NCI-H510A treated with DMSO at 0.1 percent for 48 hours (cell line): ENCODE data around the gene FCGR3B.
"Not testable (repeated sequence)": the region's sequence is repeated elsewhere in the genome, so short reads cannot be mapped to it uniquely, and the experiment has no call there.

ENCODE experiments used
- DNase-seq: peaks from one replicate; lab custom pipeline; 2025; lab: John Stamatoyannopoulos, UW

The FCGR3B gene

GRCh38 chr1:161631076-161631475, at the start of gene FCGR3B:
Gene FCGR3B (minus strand): TSS chr1:161631176. CDS start chr1:161631094, 82 bp downstream.
- no peak for DNase-seq

GRCh38 chr1:161678500-161678899, 47.5 kb upstream of the FCGR3B start:
- DNase-seq = no peak

GRCh38 chr1:161676958-161677689, 46.1 kb upstream of the FCGR3B start:
- DNase-seq = no peak

- no peak for DNase-seq
These were observed 45.5 kb upstream of the FCGR3B start for GRCh38 chr1:161676441-161676840.

- DNase-seq = not testable (repeated sequence)
These were observed 43.9 kb upstream of the FCGR3B start for GRCh38 chr1:161674908-161675307.

- not testable (repeated sequence) for DNase-seq
These were observed 43.5 kb upstream of the FCGR3B start for GRCh38 chr1:161674447-161674846.

- not testable (repeated sequence) for DNase-seq
These were observed 42.5 kb upstream of the FCGR3B start for GRCh38 chr1:161673437-161673836.

GRCh38 chr1:161671045-161672020, 40.4 kb upstream of the FCGR3B start:
- not testable (repeated sequence) for DNase-seq

- not testable (repeated sequence) for DNase-seq
These were observed 33.7 kb upstream of the FCGR3B start for GRCh38 chr1:161664689-161665088.

- not testable (repeated sequence) for DNase-seq
These were observed 32.6 kb upstream of the FCGR3B start for GRCh38 chr1:161663569-161663968.

- not testable (repeated sequence) for DNase-seq
These were observed 31.8 kb upstream of the FCGR3B start, which contains the start of gene FCGR2B for GRCh38 chr1:161662684-161663339. Gene FCGR2B (plus strand): TSS chr1:161663143. CDS start chr1:161663242, 99 bp downstream.

GRCh38 chr1:161661660-161662311, 30.8 kb upstream of the FCGR3B start:
- DNase-seq = not testable (repeated sequence)

GRCh38 chr1:161658524-161658923, 27.5 kb upstream of the FCGR3B start:
- DNase-seq = not testable (repeated sequence)

- DNase-seq = not testable (repeated sequence)
These were observed 23.0 kb upstream of the FCGR3B start for GRCh38 chr1:161653971-161654370.

- DNase-seq = not testable (repeated sequence)
These were observed 22.6 kb upstream of the FCGR3B start for GRCh38 chr1:161653541-161653940.

- not testable (repeated sequence) for DNase-seq
These were observed 16.8 kb upstream of the FCGR3B start for GRCh38 chr1:161647507-161648360.

- not testable (repeated sequence) for DNase-seq
These were observed 13.9 kb upstream of the FCGR3B start for GRCh38 chr1:161644855-161645254.

- DNase-seq = not testable (repeated sequence)
These were observed 12.7 kb upstream of the FCGR3B start for GRCh38 chr1:161643481-161644208.

- not testable (repeated sequence) for DNase-seq
These were observed 11.7 kb upstream of the FCGR3B start for GRCh38 chr1:161642697-161643096.

- DNase-seq = not testable (repeated sequence)
These were observed 8.2 kb upstream of the FCGR3B start for GRCh38 chr1:161639203-161639602.
